A549 (cell line): ENCODE measurements around the gene TAGLN3.

Experiments
- CEBPB ChIP-seq, 2 experiments: fragments of >200 bp in 1 of 2; sonication (Bioruptor Twin) in 1 of 2; formaldehyde crosslinking in 1 of 2; IDR thresholded peaks; 2 replicates each; pipeline ENCODE4 v1.6.1; 2012 to 2016
- CTCF ChIP-seq: fragments of >200 bp; sonication (Bioruptor Twin); formaldehyde crosslinking; IDR thresholded peaks from 3 replicates; pipeline ENCODE4 v1.5.1; 2016
- ELK1 ChIP-seq: fragments of 150-350 bp; IDR thresholded peaks from 2 replicates; pipeline ENCODE4 v1.6.1; 2014; ENCODE audit warnings: low read depth, mild to moderate bottlenecking, low read length
- EP300 ChIP-seq, 2 experiments: fragments of >200 bp; sonication (Bioruptor Twin); formaldehyde crosslinking; IDR thresholded peaks; 2 replicates in 1 of 2; 3 replicates in 1 of 2; pipeline ENCODE4 v1.6.1; 2016 to 2017
- FOSL2 ChIP-seq, 2 experiments: fragments of 450-650 bp in 1 of 2; fragments of >200 bp in 1 of 2; sonication (Bioruptor Twin) in 1 of 2; formaldehyde crosslinking; IDR thresholded peaks; 2 replicates each; pipeline versions ENCODE4 v1.5.0 to v1.6.1; 2016 to 2020; ENCODE audit warnings: mild to moderate bottlenecking in 1 of 2, moderate library complexity in 1 of 2
- HDAC2 ChIP-seq: fragments of 200-600 bp; sonication (generic); IDR thresholded peaks from 2 replicates; pipeline ENCODE4 v1.6.1; 2016
- MAX ChIP-seq: IDR thresholded peaks from 2 replicates; pipeline ENCODE4 v1.6.1; 2012
- NFE2L2 ChIP-seq: fragments of 150-350 bp; conservative IDR thresholded peaks from 2 replicates; pipeline ENCODE4 v1.6.1; 2014; ENCODE audit warnings: low read length
- POLR2A ChIP-seq: IDR thresholded peaks from 2 replicates; pipeline ENCODE4 v1.6.1; 2012; ENCODE audit warnings: mild to moderate bottlenecking, low read length
- REST ChIP-seq: fragments of 200-600 bp; sonication (generic); IDR thresholded peaks from 2 replicates; pipeline ENCODE4 v1.6.1; 2016; ENCODE audit warnings: antibody characterized with exemption, mild to moderate bottlenecking, moderate library complexity
- SMC3 ChIP-seq: fragments of >200 bp; sonication (Bioruptor Twin); formaldehyde crosslinking; IDR thresholded peaks from 3 replicates; pipeline ENCODE4 v1.6.1; 2018; ENCODE audit warnings: inconsistent platforms

- TF ChIP-seq CTCF (no peak), MAX (no peak), NFE2L2 (no peak), FOSL2 (IDR thresholded peaks at IDR 0.05) (no peak), FOSL2 (CRISPR knock-in tag; IDR thresholded peaks at IDR 0.05) (no peak), HDAC2 (no peak), SMC3 (no peak), REST (no peak), ELK1 (no peak), CEBPB (IDR thresholded peaks at IDR 0.05) (no peak), POLR2A (no peak), EP300 (IDR thresholded peaks at IDR 0.05) (no peak)
Observed at GRCh38 chr3:112007633-112008032, 8.9 kb downstream of the TAGLN3 start.
